GM19467 (cell line): ENCODE results near the gene TACC2.

Experiments
- ATAC-seq: cut with Tn5 transposase; IDR thresholded peaks from one replicate; pipeline ENCODE4 v1.9.1; 2021; ENCODE audit warnings: mild to moderate bottlenecking, moderate library complexity; ENCODE audit not compliant: unreplicated experiment

Gene TACC2

DNA sequence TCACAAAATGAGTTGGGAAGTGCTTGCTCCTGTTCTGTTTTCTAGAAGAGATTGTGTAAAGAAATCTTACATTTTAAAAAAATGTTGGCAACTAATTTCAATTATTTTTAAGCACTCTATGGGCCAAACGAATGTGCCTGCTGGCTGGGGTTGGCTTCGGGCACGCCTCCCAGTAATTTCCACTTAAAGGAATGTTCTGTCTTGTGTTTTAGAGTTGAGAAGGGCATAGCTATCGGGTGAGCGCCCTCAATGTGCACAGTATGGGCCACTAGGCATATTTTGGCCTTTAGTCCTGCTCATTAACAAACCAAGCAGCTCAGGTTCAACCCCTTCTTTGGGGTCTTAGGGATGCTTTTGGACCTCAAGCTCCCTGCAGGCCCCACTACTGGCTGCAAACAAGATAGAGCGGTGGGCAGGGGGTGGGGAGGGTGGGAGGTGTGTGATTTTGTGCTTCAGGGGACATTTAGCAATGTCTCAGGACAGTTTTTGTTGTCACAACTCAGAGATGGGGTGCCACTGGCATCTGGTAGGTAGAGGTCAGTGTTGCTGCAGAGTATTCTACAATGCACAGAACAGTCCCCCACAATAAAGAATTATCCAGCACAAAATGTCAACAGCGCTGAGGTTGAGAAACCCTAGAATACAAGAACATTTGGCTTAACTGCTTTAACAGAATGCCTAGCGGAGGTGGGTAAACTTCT, 40.7 kb downstream of the TACC2 start:
- no peak for ATAC-seq

DNA sequence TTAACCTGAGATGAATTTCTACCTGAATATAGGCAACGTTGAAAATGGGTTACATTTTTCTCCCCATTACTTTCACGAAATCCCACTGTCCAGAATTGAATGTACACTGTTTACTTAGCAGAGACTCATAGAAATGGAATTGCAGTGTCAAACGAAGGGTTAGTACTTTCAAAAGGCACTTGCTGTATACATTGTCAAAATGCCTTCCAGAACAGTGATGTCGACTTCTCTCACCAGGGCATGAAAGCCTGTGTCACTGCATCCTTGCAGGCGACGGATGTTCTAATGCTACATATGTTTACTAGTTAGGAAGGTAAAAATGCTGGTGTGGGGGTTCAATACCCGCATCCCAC, 41.2 kb downstream of the TACC2 start:
- no peak for ATAC-seq

DNA sequence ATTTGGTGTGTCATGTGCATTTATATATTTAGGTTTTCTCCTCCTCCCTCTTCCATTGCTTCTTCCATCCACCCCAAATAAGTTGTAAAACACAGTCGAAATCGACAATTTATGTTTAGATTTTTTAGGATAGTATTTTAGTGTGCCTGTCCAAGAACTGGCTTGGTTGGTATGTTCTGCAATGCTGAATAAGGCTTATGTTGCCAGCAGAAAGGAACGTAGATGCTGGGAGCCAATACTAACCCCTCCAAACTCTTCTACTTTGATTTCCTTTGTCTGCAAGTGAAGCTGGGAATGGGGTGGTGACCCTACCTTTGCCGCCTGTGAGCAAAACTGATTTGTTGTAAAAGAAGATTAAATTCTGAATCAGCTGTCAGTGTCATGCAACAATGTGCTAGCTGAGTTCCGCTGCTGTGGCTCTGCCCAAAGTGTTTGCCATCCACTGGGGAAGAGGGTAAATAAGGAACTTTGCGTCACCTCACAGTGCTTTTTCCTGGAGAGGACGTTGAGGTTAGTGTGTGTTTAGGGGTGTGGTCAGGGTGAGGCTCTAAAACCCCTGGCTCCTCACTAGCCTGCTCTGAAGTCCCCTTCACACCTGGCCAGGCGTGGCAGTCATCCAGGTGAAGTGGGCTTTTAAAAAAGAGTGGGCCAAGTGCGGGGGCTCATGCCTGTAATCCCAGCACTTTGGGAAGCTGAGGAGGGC, 44.4 kb downstream of the TACC2 start:
- ATAC-seq: no peak

DNA sequence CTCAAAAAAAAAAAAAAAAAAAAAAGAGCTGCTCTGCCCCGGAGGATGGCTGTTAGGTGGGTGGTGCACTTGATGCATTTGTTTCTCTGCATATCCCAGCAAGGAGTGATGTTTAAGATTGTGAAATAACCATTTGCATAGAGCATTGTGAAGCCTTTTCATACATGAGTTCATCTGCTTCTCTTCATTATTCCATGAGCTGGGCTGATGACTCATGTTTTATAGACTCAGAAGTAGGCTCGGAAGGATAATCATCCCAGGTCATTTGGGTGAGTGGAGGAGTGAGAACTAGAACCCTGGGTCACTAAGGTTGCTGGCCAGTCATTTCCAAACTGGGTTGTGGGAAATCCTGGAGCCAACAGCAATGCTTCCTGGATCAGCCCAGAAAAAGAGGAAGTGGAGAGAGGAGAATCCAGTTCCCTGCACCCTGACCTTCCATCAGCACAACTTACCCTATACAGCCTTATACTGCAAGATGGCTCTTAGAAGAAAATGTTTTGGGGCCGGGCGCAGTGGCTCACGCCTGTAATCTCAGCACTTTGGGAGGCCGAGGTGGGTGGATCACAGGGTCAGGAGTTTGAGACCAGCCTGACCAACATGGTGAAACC, 45.3 kb downstream of the TACC2 start:
- ATAC-seq: no peak

DNA sequence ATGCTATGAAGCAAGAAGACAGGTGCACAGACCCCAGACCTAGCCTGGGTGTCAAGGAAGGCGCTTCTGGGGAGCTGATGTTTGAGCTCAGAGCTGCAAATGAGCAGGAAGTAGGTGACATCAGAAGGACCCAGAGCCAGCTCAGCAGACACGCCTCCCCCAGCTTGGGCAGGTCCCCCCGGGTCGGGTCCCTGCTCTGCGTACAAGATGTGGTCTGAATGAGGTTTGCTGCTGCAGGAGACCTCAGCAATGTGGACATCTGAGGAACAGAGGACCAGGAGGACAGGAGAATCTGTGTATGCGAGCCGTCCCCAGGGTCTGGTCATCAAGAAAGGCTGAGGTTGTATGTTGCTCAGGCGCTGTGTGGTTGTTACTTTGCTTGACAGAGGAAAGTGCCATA, 51.8 kb downstream of the TACC2 start:
- ATAC-seq: no peak

DNA sequence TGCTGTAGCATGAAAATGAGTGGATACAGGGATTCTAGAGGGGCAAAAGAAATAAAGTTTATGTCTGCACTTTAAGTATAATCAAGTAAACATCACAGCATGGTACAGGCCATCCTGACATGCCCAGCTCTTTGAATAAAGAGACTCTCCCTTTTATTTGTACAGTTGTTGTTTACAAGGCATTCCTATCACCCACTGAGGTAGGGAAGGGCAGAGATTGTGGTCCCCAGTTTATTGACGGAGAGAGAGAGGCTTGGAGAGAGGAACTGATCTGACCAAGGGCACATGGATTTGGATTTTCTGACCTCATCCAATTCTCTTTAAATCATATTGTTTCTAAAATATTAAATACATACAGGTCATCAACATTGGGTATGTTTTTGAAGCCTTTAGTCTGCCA, 53.9 kb downstream of the TACC2 start:
- no peak for ATAC-seq

DNA sequence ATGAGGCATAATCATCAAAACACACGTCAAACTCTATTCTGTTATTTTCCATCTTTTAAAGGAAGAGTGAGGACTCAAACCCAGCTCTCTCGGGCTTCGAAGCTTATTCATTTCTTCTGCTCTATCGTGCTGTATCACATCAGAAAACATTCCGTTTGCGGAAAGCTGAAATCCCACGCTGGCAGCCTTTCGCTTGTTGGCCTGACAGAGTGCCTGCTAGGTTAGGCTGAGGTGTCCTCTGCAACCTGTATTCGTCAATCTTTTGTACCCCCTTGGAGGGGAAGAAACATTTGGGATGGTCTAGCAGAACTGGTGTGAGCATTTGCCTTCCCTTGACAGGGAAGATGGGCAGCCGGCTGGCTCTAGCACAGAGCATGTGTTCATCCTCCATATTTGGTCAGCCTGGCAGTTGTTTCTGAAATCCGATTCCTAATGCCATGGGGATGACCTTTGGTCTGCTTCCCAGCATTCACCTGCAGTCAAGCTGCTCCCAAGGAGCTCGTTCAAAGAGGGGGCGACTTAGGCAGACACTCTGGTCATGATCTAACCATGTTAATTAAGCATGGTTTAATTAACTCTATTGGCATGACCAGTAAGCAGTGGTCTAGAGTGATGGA, 55.2 kb downstream of the TACC2 start:
- ATAC-seq: no peak

DNA sequence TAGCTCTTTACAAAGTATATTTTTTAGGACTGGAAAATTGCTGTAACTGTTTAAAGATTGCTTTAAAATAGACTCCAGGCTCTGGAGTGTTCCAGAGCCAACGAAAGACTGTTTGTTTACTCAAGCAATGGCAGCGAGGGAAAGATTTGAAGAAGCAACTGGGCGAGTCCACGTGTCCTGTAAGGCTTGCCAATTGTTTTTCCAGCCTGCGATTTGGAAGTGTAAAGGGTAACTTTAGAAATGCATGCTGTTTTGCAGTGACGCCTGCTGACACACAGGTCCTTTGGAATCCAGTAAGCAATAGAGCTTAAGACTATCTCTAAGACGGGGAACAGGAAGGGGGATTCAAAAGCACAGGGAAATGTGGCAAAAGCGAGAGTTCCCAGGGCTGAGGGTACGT, 55.8 kb downstream of the TACC2 start:
- no peak for ATAC-seq

DNA sequence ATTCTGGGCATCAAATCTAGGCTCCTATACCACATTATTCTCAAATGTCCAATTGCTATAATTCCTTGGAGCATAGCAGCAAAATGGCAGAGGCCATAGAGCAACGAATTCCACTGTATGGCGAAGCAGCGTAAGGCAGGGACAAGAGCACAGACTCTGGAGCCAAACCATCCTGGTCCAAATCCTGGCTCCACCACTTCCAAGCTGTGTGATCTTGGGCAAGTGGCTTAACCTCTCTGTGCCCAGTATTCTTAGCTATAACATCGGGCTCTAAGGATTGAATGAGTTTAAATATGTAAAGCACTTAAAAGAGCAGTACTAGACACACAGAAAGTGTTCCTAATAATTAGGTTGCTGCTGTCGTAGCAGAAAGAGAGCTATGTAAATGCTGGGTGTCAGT, 56.2 kb downstream of the TACC2 start:
- ATAC-seq: no peak

DNA sequence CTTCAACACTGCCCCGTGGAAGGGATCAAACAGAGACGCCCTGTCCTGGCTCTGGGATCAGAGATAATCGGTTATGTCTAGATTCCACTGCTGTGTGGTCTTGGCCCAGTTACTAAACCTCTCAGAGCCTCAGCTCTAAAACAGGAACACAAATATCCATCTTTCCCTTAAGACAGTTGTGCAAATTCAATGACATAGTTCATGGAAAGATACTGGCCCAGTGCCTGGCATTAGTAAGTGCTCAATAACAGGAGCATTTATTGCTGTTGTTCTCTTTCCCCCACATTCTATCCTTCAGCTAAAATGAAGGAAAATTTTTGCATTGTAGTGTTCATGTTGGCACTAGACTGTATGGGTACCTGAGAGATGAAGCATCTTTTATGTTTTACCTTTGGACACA, 58.6 kb downstream of the TACC2 start:
- ATAC-seq: no peak

DNA sequence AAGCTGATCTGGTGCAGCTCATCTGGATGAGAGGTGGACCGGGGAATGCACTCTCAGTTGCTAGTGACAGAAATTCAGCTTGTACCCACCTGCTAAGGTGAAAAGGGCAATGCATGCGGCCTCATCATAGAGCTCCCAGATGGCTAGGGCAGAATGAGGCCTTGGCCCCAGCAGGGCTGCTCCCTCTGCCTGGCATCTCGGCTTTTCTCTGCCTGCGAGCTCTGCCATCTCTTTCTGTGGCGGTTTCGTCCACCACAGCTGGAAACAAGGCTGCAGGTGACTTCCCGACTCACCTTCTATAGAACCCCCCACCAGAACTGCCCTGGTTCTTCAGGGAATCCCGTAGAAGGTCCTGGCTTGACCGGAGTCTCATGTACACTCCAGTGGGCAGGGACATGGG, 60.1 kb downstream of the TACC2 start:
- no peak for ATAC-seq

DNA sequence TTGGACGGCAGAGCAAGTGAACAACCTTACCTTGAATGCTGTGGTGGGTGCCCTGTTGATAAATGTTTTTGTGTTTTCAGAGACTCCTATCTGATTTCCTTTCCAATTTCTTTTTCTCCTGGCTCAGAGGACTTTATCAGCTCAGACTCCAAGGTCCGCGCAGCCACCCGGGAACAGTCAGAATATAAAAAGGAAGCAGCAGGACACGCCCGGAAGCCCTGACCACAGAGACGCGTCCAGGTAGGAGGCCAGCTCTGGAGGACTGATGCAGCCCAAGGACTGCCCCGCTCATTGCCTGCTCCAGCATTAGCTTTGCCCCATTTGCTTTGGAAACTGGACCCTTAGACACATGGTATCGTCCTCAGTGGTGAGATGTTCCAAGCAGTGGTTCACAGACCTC, 61.3 kb downstream of the TACC2 start:
- no peak for ATAC-seq

DNA sequence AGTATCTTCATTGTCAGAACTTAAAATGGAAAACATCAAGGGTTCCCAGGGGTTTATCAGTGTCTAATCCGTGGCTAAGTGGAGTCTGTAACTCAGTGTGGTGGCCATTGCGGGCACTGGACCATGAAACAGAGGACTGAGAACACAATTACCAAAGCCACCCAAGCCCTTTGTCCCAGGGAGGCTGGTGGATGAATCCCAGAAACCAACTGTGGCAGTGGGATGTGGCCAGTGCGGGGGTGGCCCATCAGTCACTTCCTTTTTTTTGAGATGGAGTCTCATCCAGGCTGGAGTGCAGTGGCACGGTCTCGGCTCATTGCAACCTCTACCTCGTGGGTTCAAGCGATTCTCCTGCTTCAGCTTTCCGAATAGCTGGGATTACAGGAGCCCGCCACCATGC, 61.8 kb downstream of the TACC2 start:
- no peak for ATAC-seq

DNA sequence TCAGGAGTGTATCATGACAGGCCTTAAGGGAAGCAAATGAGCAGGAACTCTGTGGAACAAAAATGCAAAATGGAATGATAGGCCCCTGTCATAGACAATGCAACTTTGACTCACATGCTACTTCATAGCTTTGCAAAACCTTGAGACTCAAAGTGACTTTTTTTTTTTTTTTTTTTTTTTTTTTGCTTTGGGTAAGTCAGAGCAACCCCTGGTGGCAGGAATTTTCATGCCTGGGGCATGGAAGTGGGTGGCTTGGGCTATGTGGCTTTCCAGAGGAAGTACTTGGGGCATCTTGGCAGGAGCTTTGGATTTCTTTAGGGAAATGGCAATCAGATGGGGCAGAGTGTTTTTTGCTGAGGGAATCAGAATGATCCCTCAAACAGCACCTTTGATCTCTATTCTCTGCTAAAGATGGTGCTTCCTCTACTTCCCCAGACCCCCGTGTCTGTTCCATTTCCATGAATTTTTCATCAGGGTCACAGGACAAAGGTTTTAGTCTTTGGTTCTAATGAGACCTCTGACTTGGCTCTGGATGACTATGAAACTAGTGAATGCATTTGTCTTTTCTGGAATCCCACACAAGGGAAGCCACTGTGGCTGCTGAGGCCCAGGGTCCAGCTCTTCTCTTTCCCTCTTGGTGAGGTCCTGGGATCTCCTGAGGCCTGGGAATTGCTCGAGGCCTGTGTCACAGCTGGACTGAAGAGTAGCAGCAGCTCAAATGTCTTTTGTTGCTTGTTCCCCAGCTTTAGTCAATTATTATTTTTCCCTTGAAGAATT, 62.8 kb downstream of the TACC2 start:
- ATAC-seq: no peak

DNA sequence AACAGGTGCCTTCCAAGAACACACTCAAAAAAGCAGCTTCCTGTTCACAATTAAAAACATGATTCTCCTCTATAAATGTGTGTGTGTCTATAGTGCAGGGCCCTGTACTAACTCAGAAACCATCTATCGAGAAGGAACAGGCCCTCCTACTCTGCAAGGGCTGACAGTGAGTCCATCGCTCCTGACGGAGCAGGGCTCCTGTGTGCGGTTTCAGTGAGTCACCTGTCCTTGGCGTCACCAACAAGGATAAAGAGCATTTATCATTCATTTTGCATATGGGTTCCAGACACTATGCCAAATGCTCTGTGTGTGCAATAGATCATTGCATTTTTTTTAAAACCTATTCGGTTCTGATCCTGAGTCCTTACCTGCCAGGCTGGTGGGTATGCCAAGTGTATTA, 63.7 kb downstream of the TACC2 start:
- no peak for ATAC-seq

DNA sequence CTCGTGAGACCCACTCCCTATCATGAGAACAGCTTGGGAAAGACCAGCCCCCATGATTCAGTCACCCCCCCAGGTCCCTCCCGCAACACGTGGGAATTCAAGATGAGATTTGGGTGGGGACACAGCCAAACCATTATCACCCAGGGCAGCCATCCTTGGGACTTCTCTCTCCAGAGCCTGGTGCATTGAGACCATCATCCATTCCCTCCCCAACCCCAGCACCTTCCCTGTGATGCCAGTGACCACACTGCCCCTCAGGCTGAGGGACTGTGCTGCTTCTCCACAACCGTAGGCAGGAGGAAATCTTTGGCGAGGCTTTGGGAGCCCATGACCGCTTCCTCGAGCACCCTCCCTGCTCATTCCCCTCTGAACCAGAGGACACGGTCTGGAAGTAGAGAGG, 64.4 kb downstream of the TACC2 start:
- ATAC-seq: no peak

DNA sequence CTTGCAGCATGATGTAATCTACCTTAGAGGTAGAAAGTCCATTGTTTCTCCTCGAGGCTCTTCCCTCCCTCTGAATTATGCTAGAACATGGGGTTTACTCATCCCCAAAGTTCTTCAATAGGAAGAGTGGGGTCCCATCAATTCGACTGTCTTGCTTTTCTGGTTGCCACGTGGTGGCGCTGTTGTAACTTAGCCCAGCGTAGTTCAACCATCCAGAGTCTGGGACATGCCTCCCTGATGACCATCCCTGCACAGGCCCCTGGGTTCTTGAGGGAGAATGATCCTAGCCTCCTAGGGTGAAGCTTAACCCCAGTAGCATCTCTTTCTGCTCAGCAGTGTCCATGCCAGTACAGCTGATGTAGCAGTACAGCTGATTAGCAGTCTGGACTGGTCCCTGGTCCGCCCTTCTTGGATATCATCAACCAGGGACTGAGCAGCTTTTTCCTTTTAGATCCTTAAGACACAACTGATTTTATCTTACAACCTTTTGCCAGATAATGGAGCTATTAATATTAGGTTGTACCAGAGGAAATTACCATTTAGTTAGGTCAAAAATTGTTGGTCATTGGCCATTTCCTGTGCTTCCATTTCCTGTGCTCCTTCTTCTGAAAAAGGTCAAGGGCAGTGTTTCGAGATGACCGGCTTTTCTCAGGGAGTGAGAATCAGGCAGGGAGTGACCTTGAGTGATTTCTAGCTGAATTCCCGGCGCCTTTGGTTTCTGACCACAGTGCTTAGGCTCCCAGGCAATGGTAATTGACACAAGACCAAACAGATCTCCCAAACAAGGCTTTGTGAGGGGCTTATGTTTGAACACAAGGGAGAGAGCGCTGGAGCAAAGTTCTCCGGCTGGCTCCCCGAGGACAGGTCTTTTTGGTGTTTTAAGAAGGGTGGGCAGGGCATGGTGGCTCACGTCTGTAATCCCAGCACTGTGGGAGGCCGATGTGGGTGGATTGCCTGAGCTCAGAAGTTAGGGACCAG, 65.4 kb downstream of the TACC2 start:
- no peak for ATAC-seq

DNA sequence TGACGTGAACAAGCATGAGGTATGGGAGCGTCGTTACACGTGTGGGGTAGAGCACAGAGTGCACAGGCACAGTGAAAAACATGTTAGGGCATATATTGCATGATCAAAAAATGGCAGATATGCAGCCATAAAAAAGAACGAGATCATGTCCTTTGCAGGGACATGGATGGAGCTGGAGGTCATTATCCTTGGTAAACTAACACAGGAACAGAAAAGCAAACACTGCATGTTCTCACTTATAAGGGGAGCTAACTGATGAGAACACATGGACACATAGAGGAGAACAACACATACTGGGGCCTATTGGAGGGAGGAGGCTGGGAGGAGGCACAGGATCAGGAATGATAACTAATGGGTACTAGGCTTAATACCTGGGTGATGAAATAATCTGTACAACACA, 66.3 kb downstream of the TACC2 start:
- no peak for ATAC-seq

DNA sequence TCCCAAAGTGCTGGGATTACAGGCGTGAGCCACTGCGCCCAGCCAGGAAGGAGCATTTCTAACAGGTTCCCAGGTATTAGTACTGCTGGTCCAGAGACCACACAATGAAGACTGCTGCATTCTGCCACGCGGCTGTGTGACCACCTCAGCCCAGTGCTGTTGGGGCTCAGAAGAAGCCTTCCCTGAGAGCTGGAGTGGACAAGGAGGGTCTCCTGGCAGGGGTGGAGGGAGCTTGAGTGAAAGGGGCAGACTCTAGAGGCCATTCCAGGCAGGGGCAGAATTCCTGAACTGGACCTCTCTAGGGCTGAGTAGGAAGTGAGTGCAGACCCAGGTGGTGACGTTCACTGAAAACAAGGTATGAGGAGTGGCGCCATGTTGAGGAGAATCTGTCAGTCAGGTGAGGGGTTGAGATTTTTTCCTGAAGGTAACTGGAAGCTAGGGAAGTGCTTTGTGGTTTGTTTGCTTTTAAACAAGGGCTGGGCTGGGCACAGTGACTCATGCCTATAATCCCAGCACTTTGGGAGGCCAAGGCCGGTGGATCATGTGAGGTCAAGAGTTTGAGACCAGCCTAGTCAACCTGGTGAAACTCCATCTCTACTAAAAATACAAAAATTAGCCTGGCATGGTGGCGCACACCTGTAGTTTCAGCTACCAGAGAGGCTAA, 67.6 kb downstream of the TACC2 start:
- no peak for ATAC-seq
